Measurements from ENCODE around the gene ITPR2. TPM values are rescaled to one million over a fixed set of nuclear protein-coding genes. Genes with fewer than 3 reads are reported as not detected.

ITPR2 gene
- total and polyA plus RNA-seq, 4 donors, result 11.7 to 93.3 (median 35.4) TPM

- Histone ChIP-seq H3K4me1 (ENCODE audit: control insufficient read depth in 4 of 4, insufficient read depth in 4 of 4, low read length in 3 of 4) (no peaks in the 10 kb centered on the region), H3K36me3 (ENCODE audit: control insufficient read depth in 4 of 4, insufficient read depth in 3 of 4, low read depth in 1 of 4, low read length in 3 of 4) (peaks cover 4 to 55% (median 49%) of the 10 kb centered on the region in 4 donors), H3K9ac (ENCODE audit: low read depth in 1 of 2, low read length in 2 of 2) (no peak overlapping the region), H3K9me3 (ENCODE audit: control insufficient read depth in 4 of 4, low read length in 3 of 4) (no peaks in the 10 kb centered on the region), H3K27ac (ENCODE audit: low read depth in 1 of 2, low read length in 2 of 2) (no peak overlapping the region), H3K4me3 (ENCODE audit: low read depth in 1 of 3, low read length in 3 of 3) (no peak overlapping the region), H3K27me3 (ENCODE audit: control insufficient read depth in 4 of 4, insufficient read depth in 4 of 4, low read length in 3 of 4) (no peaks in the 10 kb centered on the region)
- 93% methylated on average over 7 of the region's 7 CpGs for WGBS
- no peak for DNase-seq (ENCODE audit: low spot score)
- no peak for TF ChIP-seq ATF3 (IDR thresholded peaks at IDR 0.05)
- no peak for TF ChIP-seq ZBTB33 (IDR thresholded peaks at IDR 0.05)
- TF ChIP-seq NR2F2 (IDR thresholded peaks at IDR 0.05), result no peak
- no peak for TF ChIP-seq HNF4G (IDR thresholded peaks at IDR 0.05)
- TF ChIP-seq FOXA1 (IDR thresholded peaks at IDR 0.05), result no peak
- no peak for TF ChIP-seq TAF1 (conservative IDR thresholded peaks at IDR 0.05)
- no peak for TF ChIP-seq CTCF (IDR thresholded peaks at IDR 0.05; ENCODE audit: low read depth, low read length, missing input control)
These were observed 233.8 kb downstream of the ITPR2 start for GRCh38 chr12:26599096-26599695.

GRCh38 chr12:26595806-26596205, 237.2 kb downstream of the ITPR2 start:
- WGBS, result 96% methylated on average over 1 of the region's 1 CpG
- peaks cover 3 to 64% (median 47%) of the 10 kb centered on the region in 4 donors for H3K36me3 ChIP-seq (ENCODE audit: control insufficient read depth in 4 of 4, insufficient read depth in 3 of 4, low read depth in 1 of 4, low read length in 3 of 4)
- no peak for TF ChIP-seq MAX (IDR thresholded peaks at IDR 0.05)
- no peak for TF ChIP-seq YY1 (IDR thresholded peaks at IDR 0.05)
- TF ChIP-seq JUND (IDR thresholded peaks at IDR 0.05), result no peak
- no peak for TF ChIP-seq RXRA (IDR thresholded peaks at IDR 0.05)
- no peak for TF ChIP-seq FOXA2 (IDR thresholded peaks at IDR 0.05)
- no peak for TF ChIP-seq ATF3 (IDR thresholded peaks at IDR 0.05)
- TF ChIP-seq EGR1 (IDR thresholded peaks at IDR 0.05; ENCODE audit: low read depth in 2 of 2), result no peak
- TF ChIP-seq SP1 (IDR thresholded peaks at IDR 0.05), result no peak
- TF ChIP-seq RAD21 (IDR thresholded peaks at IDR 0.05), result no peak

More at GRCh38 chr12:26595806-26596205, 237.2 kb downstream of the ITPR2 start:
- no peaks in the 10 kb centered on the region for H3K27me3 ChIP-seq (ENCODE audit: control insufficient read depth in 4 of 4, insufficient read depth in 4 of 4, low read length in 3 of 4)
- no peak for DNase-seq (ENCODE audit: low spot score)
- no peaks in the 10 kb centered on the region for H3K4me1 ChIP-seq (ENCODE audit: control insufficient read depth in 4 of 4, insufficient read depth in 4 of 4, low read length in 3 of 4)
- no peak overlapping the region for H3K4me3 ChIP-seq (ENCODE audit: low read depth in 1 of 3, low read length in 3 of 3)
- H3K9me3 ChIP-seq (ENCODE audit: control insufficient read depth in 4 of 4, low read length in 3 of 4), result no peaks in the 10 kb centered on the region
- H3K27ac ChIP-seq (ENCODE audit: low read depth in 1 of 2, low read length in 2 of 2), result no peak overlapping the region
- no peak overlapping the region for H3K9ac ChIP-seq (ENCODE audit: low read depth in 1 of 2, low read length in 2 of 2)
